Activated CD4-positive, alpha-beta T cell treated with anti-CD3 and anti-CD28 coated beads for 4 hours (primary cell): ENCODE data around the gene UBTD1.

Experiments used
- DNase-seq, 2 donors: peaks; one replicate each; pipeline ENCODE4 v3.0.0-alpha.2; 2020

Gene UBTD1

GRCh38 chr10:97483921-97484320 is 14.8 kb upstream of the UBTD1 start:
- DNase-seq: no peak

DNA sequence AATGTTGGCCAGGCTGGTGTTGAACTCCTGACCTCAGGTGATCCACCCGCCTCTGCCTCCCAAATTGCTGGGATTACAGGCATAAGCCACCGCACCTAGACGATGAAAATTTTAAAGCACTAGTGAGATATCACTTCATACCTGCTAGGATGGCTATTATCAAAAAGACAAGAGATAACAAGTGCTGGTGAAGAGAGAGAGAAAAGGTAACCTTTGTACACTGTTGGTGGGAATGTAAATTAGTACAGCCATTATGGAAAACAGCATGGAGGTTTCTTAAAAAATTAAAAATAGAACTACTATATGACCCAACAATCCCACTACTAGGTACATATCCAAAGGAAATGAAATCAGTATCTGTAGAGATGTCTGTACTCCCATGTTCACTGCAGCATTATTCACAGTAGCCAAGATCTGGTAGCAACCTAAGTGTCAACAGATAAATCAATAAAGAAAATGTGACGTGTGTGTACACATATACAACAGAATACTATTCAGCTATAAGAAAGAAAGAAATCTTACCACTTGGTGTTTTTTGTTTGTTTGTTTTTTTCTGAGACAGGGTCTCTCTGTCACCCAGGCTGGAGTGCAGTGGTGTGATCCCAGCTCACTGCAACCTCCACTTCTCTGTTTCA is 13.0 kb upstream of the UBTD1 start:
- DNase-seq: no peak

- no peak for DNase-seq
These were observed 8.1 kb upstream of the UBTD1 start for GRCh38 chr10:97490592-97490991.

DNA sequence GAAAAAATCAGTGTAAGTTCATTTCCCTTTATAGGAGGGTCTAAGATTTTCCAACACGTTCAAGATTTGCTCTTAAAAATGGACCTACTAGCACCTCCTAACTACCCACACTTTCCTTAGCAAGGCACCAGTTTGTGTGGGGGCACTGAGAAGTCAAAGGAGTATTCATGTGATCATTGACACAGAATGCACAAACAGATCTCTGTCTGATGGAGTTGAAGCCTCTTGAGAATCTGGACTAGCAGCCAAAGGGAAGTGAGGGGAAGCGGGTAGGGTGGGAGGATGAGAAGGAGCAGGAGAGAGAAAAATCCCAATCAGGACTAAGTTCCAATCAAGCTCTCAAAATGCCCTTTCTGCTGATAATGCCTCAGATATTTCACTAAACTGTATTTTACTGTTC is 4.6 kb upstream of the UBTD1 start:
- no peak for DNase-seq

DNA sequence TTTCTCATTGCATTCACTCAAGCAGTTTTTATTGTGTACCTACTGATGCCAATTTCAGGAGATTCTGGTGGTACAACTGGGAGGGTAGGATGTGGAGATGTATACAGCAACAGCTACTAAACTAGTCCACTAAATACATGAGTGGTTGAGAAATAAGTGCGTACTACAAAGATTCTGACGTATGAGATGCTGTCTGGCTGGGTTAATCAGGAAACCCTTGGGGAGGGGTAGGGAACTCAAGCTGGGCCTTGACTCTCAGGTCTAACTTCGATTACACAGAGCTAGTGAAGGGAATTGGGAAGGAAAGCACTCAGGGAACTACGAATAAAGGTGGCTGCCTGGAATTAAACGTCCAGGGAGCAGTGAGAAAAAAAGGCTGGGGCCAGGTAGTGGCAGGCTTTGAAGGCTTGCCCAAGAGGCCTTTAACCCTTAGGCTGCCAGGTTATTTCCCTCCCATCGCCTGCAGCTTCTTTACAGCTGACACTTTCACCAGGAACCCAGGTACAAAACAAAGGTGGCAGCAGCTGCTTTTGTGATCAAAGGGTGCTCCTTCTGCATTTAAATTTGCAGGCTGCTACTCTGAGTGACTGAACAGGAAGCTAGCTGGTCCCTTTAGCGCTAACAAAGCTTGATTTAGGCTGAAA is 3.7 kb upstream of the UBTD1 start:
- no peak for DNase-seq

- DNase-seq: peak; percentile 56 to 72
These were observed 1.1 kb upstream of the UBTD1 start for GRCh38 chr10:97497572-97498075.

GRCh38 chr10:97498076-97498840 is 466 bp upstream of the UBTD1 start, which contains the start of gene MMS19:
Gene MMS19 (minus strand): TSS chr10:97498422. CDS start chr10:97498384, 38 bp downstream.
- peak; percentile 99 to 100 for DNase-seq

GRCh38 chr10:97499561-97500296 is 1.0 kb downstream of the UBTD1 start:
- DNase-seq: no peak

DNA sequence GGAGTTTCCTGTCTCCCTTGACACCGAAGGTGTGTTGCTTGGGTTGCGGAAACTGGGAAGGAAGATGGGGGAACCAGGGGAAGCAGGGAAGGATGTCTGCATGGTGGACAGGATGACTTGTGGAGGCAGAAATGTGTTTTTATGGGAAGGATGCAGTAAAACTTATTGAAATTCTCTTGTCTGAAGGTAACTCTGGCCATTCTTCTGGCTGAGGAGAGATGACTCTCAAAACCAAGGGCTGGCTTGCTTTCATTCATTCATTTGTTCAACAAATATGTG is 1.5 kb downstream of the UBTD1 start:
- no peak for DNase-seq

DNA sequence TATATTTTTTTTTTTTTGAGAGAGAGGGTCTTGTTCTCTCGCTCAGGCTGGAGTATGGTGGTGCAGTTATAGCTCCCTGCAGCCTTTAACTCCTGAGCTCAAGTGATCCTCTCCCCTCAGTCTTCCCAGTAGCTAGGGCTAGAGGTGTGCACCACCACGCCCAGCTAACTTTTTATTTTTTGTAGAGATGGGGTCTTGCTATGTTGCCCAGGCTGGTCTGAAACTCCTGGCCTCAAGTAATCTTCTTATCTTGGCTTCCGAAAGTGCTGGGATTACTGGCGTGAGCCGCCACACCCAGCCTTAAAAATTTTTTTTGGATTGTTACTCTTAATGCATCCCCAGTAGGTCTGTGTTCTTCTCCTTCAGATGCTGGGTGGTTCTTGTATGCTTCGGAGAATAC is 4.2 kb downstream of the UBTD1 start:
- no peak for DNase-seq

GRCh38 chr10:97503406-97503805 is 4.7 kb downstream of the UBTD1 start:
- DNase-seq: no peak

- no peak for DNase-seq
These were observed 6.4 kb downstream of the UBTD1 start for GRCh38 chr10:97505152-97505551.

DNA sequence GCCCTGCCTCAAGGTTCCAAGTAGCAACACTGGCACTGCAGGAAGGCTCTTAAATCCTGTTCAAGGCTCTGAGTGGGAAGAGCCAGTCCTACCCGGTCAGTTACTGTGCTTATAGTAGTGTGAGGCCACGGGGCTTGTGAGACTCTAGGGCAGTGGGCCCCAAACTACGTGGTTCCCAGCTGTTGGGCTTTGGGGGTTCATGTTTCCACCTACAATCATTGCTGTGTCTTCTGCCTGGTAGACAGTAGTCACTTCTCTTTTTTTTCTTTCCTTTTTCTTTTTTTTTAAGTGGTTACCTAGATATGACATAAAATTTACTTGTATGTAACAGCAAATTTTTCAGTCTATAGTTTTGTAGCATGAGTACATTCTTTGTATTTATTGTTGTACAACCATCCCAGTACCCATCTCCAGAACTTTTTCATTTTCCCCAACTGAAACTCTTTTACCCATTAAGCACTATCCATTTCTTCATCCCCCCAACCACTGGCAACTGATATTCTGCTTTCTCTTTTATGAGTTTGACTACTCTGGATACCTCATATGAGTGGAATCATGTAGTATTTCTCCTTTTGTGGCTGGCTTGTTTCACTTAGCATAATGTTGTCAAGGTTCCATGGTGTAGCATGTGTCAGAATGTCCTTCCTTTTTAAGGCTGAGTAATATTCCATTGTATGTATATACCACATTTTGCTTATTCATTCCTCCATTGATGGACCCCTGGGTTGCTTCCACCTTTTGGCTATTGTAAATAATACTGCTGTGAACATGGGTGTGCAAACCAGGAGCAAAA is 7.7 kb downstream of the UBTD1 start:
- no peak for DNase-seq

- DNase-seq: no peak
These were observed 9.6 kb downstream of the UBTD1 start for GRCh38 chr10:97508342-97508741.

GRCh38 chr10:97509120-97509680 is 10.5 kb downstream of the UBTD1 start:
- DNase-seq: no peak

DNA sequence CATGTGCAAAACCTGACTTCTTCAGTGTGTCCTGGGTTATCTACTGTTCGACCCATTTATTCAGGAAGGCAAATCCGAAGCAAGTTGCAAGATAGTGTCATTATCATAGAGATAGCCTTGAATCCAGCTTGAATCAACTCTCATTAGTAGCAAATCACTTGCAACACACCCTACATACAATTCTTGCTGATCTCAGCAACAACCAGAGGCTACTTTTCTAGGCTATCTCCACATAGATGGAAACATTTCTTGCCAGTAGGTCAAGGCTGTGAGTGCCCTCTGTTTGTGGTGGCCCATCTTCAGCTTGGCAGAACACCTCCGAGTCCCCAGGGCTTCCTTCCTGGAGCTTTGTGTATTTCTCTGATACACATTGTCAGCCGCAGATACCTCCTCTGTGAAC is 12.0 kb downstream of the UBTD1 start:
- no peak for DNase-seq

DNA sequence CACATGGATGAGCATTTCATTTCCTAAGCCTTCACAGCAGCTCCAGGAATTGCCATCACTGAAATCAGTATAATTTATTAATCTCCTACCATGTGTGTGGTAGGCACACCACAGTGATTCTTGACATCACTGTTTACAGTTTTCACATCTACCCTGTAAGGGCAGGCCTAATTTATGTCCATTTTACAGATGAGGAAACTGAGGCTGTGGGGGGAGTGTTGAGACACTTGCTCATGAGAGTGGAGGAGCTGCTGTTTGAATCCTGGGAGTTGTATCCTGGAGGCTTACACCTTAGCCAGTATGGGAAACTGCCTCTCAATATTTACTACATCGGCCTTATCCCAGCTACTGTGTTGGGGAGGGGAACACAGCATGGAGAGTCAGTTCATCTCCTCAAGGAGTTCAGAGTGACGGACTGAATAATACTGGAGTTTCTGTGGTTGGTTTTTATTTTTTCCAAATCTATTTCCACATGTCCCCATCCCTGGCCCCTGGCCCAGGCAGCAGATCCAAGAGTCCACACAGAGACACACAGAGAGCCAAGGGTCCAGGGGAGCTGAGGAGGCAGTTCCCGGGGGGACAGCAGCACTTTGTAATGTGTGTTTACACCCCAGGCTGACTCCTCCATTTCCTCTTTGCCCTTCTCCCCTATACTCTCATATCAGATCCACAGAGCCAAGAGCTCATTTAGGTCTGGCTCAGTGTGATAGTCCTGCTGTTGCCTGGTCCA is 13.2 kb downstream of the UBTD1 start:
- DNase-seq: no peak

- DNase-seq: no peak
These were observed 14.3 kb downstream of the UBTD1 start for GRCh38 chr10:97512993-97513392.

GRCh38 chr10:97514344-97514743 is 15.6 kb downstream of the UBTD1 start:
- no peak for DNase-seq

DNA sequence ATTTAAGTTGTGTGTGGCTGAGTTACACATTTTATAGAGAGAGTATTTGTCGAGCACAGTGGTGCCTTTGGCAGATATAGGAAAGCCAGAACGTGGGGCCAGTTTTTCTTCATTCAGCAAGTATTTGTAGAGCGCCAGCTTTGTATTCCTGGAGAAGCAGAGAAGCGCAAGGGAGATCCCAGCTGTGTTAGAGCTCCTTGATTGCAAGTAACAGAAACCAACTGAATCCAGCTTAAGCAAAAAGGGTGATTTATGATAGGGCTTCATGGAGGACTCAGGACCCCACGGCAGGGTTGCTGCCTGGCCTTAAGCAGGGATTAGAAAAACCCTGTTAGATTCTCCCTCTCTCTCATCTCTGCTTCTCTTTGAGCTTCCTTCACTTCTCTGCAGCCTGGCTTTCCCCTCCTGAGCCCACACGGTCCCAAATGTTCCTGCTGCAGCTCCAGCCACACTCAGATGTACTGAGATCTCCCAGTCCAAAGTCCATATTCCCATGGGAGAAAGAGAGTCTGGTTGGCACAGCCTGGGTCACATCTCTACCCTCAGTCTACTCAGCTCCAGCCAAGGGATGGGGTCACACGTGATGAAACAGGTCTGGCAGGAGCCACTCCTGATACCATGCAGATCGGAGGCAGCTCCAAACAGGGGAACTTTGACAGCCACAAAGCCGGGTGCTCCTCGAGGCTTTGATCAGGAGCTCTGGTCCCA is 16.7 kb downstream of the UBTD1 start:
- no peak for DNase-seq
